ENCODE measurements around the gene ILRUN. TPM values are rescaled to one million over a fixed set of nuclear protein-coding genes. Genes with fewer than 3 reads are reported as not detected.

The ILRUN gene
- total and polyA plus RNA-seq, 5 donors from 2014 or later = 18.7 to 89.6 (median 23.4) TPM

- DNase-seq = no peak
- Mint-ChIP-seq H3K9me3 (no peaks in the 10 kb centered on the region), H3K36me3 (peaks cover 7% of the 10 kb centered on the region), H3K27me3 (no peaks in the 10 kb centered on the region), H3K4me1 (peaks cover 18 to 66% (median 42%) of the 10 kb centered on the region in 4 donors), H3K4me3 (peak overlapping the region; percentile 98 to 99 (median 98)), H3K27ac (peak overlapping the region; percentile 93 to 99 (median 99))
- no peak for ATAC-seq (ENCODE audit: low read depth in 2 of 2)
- Histone ChIP-seq H3K36me3 (ENCODE audit: control insufficient read depth, insufficient read depth, low read length) (no peaks in the 10 kb centered on the region), H3K4me1 (ENCODE audit: control insufficient read depth, insufficient read depth, low read length, poor library complexity, severe bottlenecking) (peaks cover 42% of the 10 kb centered on the region), H3K4me3 (ENCODE audit: low read depth, low read length) (peak overlapping the region; percentile 94), H3K27ac (ENCODE audit: insufficient read depth, low read length, poor library complexity, severe bottlenecking) (peak overlapping the region; percentile 94), H3K9me3 (ENCODE audit: control insufficient read depth in 2 of 2, low read length in 2 of 2) (no peaks in the 10 kb centered on the region), H3K27me3 (ENCODE audit: control insufficient read depth, insufficient read depth, low read length) (no peaks in the 10 kb centered on the region)
These were observed 808 bp downstream of the ILRUN start for GRCh38 chr6:34695729-34696188.

DNA sequence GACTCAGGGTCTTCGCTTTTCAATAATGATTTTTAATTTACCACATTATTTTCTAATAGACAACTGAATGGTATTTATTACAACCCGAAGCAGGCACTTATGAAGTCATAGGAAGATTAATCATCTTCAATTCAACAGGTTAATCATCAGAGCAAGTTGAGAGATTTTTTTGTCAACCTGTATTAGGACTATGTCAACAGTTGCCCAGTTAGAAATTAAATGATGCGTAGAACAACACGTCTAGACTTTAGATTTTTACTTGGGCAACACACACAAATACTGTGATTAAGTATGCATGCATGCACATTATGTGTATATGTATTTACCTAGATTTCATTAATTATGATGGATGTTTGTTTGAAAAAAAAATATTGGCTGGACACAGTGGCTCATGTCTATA, 4.3 kb downstream of the ILRUN start:
- Histone ChIP-seq H3K4me1 (ENCODE audit: control insufficient read depth, insufficient read depth, low read length, poor library complexity, severe bottlenecking) (peaks cover 36% of the 10 kb centered on the region), H3K27me3 (ENCODE audit: control insufficient read depth, insufficient read depth, low read length) (no peaks in the 10 kb centered on the region), H3K9me3 (ENCODE audit: control insufficient read depth in 2 of 2, low read length in 2 of 2) (no peaks in the 10 kb centered on the region), H3K36me3 (ENCODE audit: control insufficient read depth, insufficient read depth, low read length) (peaks cover 6% of the 10 kb centered on the region), H3K4me3 (ENCODE audit: low read depth, low read length) (peak overlapping the region; percentile 14), H3K27ac (ENCODE audit: insufficient read depth, low read length, poor library complexity, severe bottlenecking) (no peak overlapping the region)
- Mint-ChIP-seq H3K36me3 (peaks cover 19% of the 10 kb centered on the region), H3K4me3 (peak overlapping the region; percentile 12 to 44 (median 28)), H3K4me1 (peaks cover 33 to 82% (median 58%) of the 10 kb centered on the region in 4 donors), H3K27ac (peak overlapping the region in 1 of 3 donors; percentile 17), H3K27me3 (no peaks in the 10 kb centered on the region), H3K9me3 (peaks cover 0 to 2% (median 0%) of the 10 kb centered on the region in 7 donors)
- ATAC-seq (ENCODE audit: low read depth in 2 of 2) (no peak), DNase-seq (no peak)

GRCh38 chr6:34689742-34690141, 6.8 kb downstream of the ILRUN start:
- no peaks in the 10 kb centered on the region for H3K27me3 Mint-ChIP-seq
- ATAC-seq (ENCODE audit: low read depth in 2 of 2) (no peak), DNase-seq (no peak)
- H3K4me3 Mint-ChIP-seq = peak overlapping the region in 2 of 4 donors; percentile 10 to 52
- Histone ChIP-seq H3K27me3 (ENCODE audit: control insufficient read depth, insufficient read depth, low read length) (no peaks in the 10 kb centered on the region), H3K4me3 (ENCODE audit: low read depth, low read length) (no peak overlapping the region), H3K9me3 (ENCODE audit: control insufficient read depth in 2 of 2, low read length in 2 of 2) (no peaks in the 10 kb centered on the region), H3K36me3 (ENCODE audit: control insufficient read depth, insufficient read depth, low read length) (peaks cover 6% of the 10 kb centered on the region), H3K27ac (ENCODE audit: insufficient read depth, low read length, poor library complexity, severe bottlenecking) (no peak overlapping the region), H3K4me1 (ENCODE audit: control insufficient read depth, insufficient read depth, low read length, poor library complexity, severe bottlenecking) (peaks cover 20% of the 10 kb centered on the region)
- H3K9me3 Mint-ChIP-seq = peaks cover 0 to 4% (median 0%) of the 10 kb centered on the region in 7 donors
- H3K4me1 Mint-ChIP-seq = peaks cover 39 to 81% (median 55%) of the 10 kb centered on the region in 4 donors
- peaks cover 23% of the 10 kb centered on the region for H3K36me3 Mint-ChIP-seq
- peak overlapping the region in 1 of 3 donors; percentile 35 for H3K27ac Mint-ChIP-seq

- no peak overlapping the region for H3K27ac ChIP-seq (ENCODE audit: insufficient read depth, low read length, poor library complexity, severe bottlenecking)
- Mint-ChIP-seq H3K4me3 (no peak overlapping the region), H3K4me1 (peaks cover 43 to 81% (median 55%) of the 10 kb centered on the region in 4 donors)
These were observed 7.6 kb downstream of the ILRUN start for GRCh38 chr6:34688956-34689355.

DNA sequence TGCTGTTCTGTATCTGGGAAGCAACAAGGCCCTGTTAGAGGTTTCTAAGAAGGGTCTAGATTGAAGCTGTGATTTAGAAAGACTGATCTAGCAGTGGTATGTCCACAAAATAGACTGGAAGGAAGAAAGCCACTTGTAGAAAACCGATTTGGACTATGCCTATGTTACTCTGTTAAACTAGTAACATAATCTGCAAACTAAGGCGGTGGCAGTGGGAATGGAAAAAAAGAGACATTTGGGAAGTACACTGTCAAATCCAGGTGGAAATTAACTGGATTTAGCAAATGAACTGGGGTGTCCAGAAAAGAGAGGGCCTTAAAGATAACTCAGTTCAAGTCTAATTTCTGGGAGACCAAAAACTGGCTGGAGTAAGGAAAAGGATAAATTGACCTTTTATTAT, 11.6 kb downstream of the ILRUN start:
- Mint-ChIP-seq H3K9me3 (peaks cover 0 to 4% (median 0%) of the 10 kb centered on the region in 7 donors), H3K4me1 (peaks cover 32 to 68% (median 38%) of the 10 kb centered on the region in 4 donors), H3K27me3 (no peaks in the 10 kb centered on the region), H3K36me3 (peaks cover 16% of the 10 kb centered on the region), H3K4me3 (no peak overlapping the region), H3K27ac (peak overlapping the region in 2 of 3 donors; percentile 11 to 49)
- ATAC-seq (ENCODE audit: low read depth in 2 of 2) (no peak), DNase-seq (no peak)
- peaks cover 6% of the 10 kb centered on the region for H3K36me3 ChIP-seq (ENCODE audit: control insufficient read depth, insufficient read depth, low read length)
- no peaks in the 10 kb centered on the region for H3K27me3 ChIP-seq (ENCODE audit: control insufficient read depth, insufficient read depth, low read length)
- no peak overlapping the region for H3K4me3 ChIP-seq (ENCODE audit: low read depth, low read length)
- peaks cover 9% of the 10 kb centered on the region for H3K4me1 ChIP-seq (ENCODE audit: control insufficient read depth, insufficient read depth, low read length, poor library complexity, severe bottlenecking)
- H3K27ac ChIP-seq (ENCODE audit: insufficient read depth, low read length, poor library complexity, severe bottlenecking) = no peak overlapping the region
- H3K9me3 ChIP-seq (ENCODE audit: control insufficient read depth in 2 of 2, low read length in 2 of 2) = no peaks in the 10 kb centered on the region

More at GRCh38 chr6:34688956-34689355, 7.6 kb downstream of the ILRUN start:
- no peaks in the 10 kb centered on the region for H3K9me3 ChIP-seq (ENCODE audit: control insufficient read depth in 2 of 2, low read length in 2 of 2)
- H3K36me3 Mint-ChIP-seq = peaks cover 20% of the 10 kb centered on the region
- no peaks in the 10 kb centered on the region for H3K27me3 ChIP-seq (ENCODE audit: control insufficient read depth, insufficient read depth, low read length)
- DNase-seq = no peak
- no peak for ATAC-seq (ENCODE audit: low read depth in 2 of 2)
- H3K27ac Mint-ChIP-seq = no peak overlapping the region
- H3K9me3 Mint-ChIP-seq = peaks cover 0 to 4% (median 0%) of the 10 kb centered on the region in 7 donors
- H3K4me3 ChIP-seq (ENCODE audit: low read depth, low read length) = no peak overlapping the region
- H3K27me3 Mint-ChIP-seq = no peaks in the 10 kb centered on the region
- H3K36me3 ChIP-seq (ENCODE audit: control insufficient read depth, insufficient read depth, low read length) = peaks cover 6% of the 10 kb centered on the region
- H3K4me1 ChIP-seq (ENCODE audit: control insufficient read depth, insufficient read depth, low read length, poor library complexity, severe bottlenecking) = peaks cover 12% of the 10 kb centered on the region

DNA sequence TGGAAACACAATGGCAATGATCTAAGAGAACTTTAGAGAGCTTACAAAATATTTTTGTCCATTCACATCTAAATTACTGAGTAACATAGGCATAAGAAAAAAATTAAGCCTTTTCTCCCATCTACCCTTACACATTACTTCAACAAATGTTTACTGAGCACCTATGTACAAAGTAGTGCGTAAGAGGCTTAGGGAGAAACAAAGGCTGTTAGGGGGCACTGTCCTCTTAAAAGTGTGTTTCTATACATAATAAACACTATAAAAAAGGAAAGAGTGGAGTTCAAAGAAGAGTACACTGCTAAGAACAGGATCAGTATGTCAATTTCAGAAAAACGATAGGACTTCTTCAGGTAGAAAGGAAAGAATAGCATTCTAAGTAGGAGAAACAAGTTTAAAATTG, 12.2 kb downstream of the ILRUN start:
- Mint-ChIP-seq H3K27ac (peak overlapping the region; percentile 8 to 49 (median 38)), H3K4me3 (no peak overlapping the region), H3K9me3 (peaks cover 0 to 4% (median 0%) of the 10 kb centered on the region in 7 donors), H3K36me3 (peaks cover 16% of the 10 kb centered on the region), H3K4me1 (peaks cover 31 to 67% (median 38%) of the 10 kb centered on the region in 4 donors), H3K27me3 (no peaks in the 10 kb centered on the region)
- Histone ChIP-seq H3K36me3 (ENCODE audit: control insufficient read depth, insufficient read depth, low read length) (peaks cover 6% of the 10 kb centered on the region), H3K4me1 (ENCODE audit: control insufficient read depth, insufficient read depth, low read length, poor library complexity, severe bottlenecking) (peaks cover 14% of the 10 kb centered on the region), H3K27ac (ENCODE audit: insufficient read depth, low read length, poor library complexity, severe bottlenecking) (no peak overlapping the region), H3K4me3 (ENCODE audit: low read depth, low read length) (no peak overlapping the region), H3K27me3 (ENCODE audit: control insufficient read depth, insufficient read depth, low read length) (no peaks in the 10 kb centered on the region), H3K9me3 (ENCODE audit: control insufficient read depth in 2 of 2, low read length in 2 of 2) (no peaks in the 10 kb centered on the region)
- DNase-seq = no peak
- no peak for ATAC-seq (ENCODE audit: low read depth in 2 of 2)

- Histone ChIP-seq H3K27me3 (ENCODE audit: control insufficient read depth, insufficient read depth, low read length) (no peaks in the 10 kb centered on the region), H3K9me3 (ENCODE audit: control insufficient read depth in 2 of 2, low read length in 2 of 2) (no peaks in the 10 kb centered on the region), H3K27ac (ENCODE audit: insufficient read depth, low read length, poor library complexity, severe bottlenecking) (no peak overlapping the region), H3K4me3 (ENCODE audit: low read depth, low read length) (no peak overlapping the region), H3K36me3 (ENCODE audit: control insufficient read depth, insufficient read depth, low read length) (no peaks in the 10 kb centered on the region), H3K4me1 (ENCODE audit: control insufficient read depth, insufficient read depth, low read length, poor library complexity, severe bottlenecking) (peaks cover 18% of the 10 kb centered on the region)
- peaks cover 29 to 66% (median 35%) of the 10 kb centered on the region in 4 donors for H3K4me1 Mint-ChIP-seq
- H3K9me3 Mint-ChIP-seq = peaks cover 0 to 2% (median 0%) of the 10 kb centered on the region in 7 donors
- peaks cover 6% of the 10 kb centered on the region for H3K36me3 Mint-ChIP-seq
- no peaks in the 10 kb centered on the region for H3K27me3 Mint-ChIP-seq
- no peak overlapping the region for H3K4me3 Mint-ChIP-seq
- no peak overlapping the region for H3K27ac Mint-ChIP-seq
- ATAC-seq (ENCODE audit: low read depth in 2 of 2) = no peak
- DNase-seq = no peak
These were observed 15.6 kb downstream of the ILRUN start for GRCh38 chr6:34680802-34681515.

Data from CD4-positive, CD25-positive, alpha-beta regulatory T cell (primary cell).